ENCODE data around the gene TFR2.

TFR2 gene

GRCh38 chr7:100626530-100627237 is 14.7 kb downstream of the TFR2 start:
- no peak overlapping the region for H3K4ac ChIP-seq (ENCODE audit: low read length)
- DNase-seq (ENCODE audit: low spot score), result peak; percentile 79
- peaks cover 2 to 9% of the 10 kb centered on the region in 2 donors for H3K4me1 ChIP-seq (ENCODE audit: control insufficient read depth in 2 of 2, insufficient read depth in 1 of 2, low read depth in 1 of 2, low read length in 2 of 2)
- peak overlapping the region; percentile 39 to 64 for H3K4me3 ChIP-seq (ENCODE audit: low read length in 2 of 2)
- H3K14ac ChIP-seq (ENCODE audit: low read length), result peak overlapping the region; percentile 87
- H3K9ac ChIP-seq (ENCODE audit: low read depth, low read length, poor library complexity), result peak overlapping the region; percentile 79
- H3K23ac ChIP-seq (ENCODE audit: low read depth, low read length, poor library complexity), result peak overlapping the region; percentile 93
- no peaks in the 10 kb centered on the region for H3K79me1 ChIP-seq (ENCODE audit: low read depth, low read length)
- H4K8ac ChIP-seq (ENCODE audit: low read depth, low read length), result no peak overlapping the region
- peak overlapping the region; percentile 88 for H2AK5ac ChIP-seq (ENCODE audit: low read depth, low read length)
- H2BK5ac ChIP-seq (ENCODE audit: low read length), result peak overlapping the region; percentile 14
- peaks cover 0 to 2% (median 2%) of the 10 kb centered on the region in 3 experiments for H3K27me3 ChIP-seq (ENCODE audit: control insufficient read depth in 3 of 3, insufficient read depth in 3 of 3, low read depth in 1 of 3, low read length in 3 of 3)
- peak overlapping the region; percentile 88 for H3K18ac ChIP-seq (ENCODE audit: low read length)
- peak overlapping the region; percentile 90 for H2AFZ ChIP-seq (ENCODE audit: low read length)
- H3K4me2 ChIP-seq (ENCODE audit: insufficient read depth, low read length, poor library complexity, severe bottlenecking), result peak overlapping the region; percentile 86
- peak overlapping the region; percentile 5 for H2BK12ac ChIP-seq (ENCODE audit: low read length)
- peaks cover 0 to 2% of the 10 kb centered on the region in 2 donors for H3K9me3 ChIP-seq (replicated peaks in 1 of 2; ENCODE audit: control insufficient read depth in 2 of 2, insufficient read depth in 1 of 2, low read depth in 1 of 2, low read length in 2 of 2)
- H4K91ac ChIP-seq (ENCODE audit: low read depth, low read length, poor library complexity), result no peak overlapping the region
- H2BK15ac ChIP-seq (ENCODE audit: low read length), result peak overlapping the region; percentile 38
- WGBS, 2 donors (ENCODE audit: extremely low coverage in 2 of 2, insufficient read length in 2 of 2, insufficient replicate concordance in 1 of 2), result no CpG with 5 or more reads among the region's 37 CpGs
- no peak overlapping the region for H3K27ac ChIP-seq (replicated peaks; ENCODE audit: low read length)
- peak overlapping the region; percentile 36 for H2BK120ac ChIP-seq (ENCODE audit: low read depth, low read length)
- peaks cover 0 to under 1% of the 10 kb centered on the region in 2 donors for H3K36me3 ChIP-seq (replicated peaks in 1 of 2; ENCODE audit: control insufficient read depth in 2 of 2, insufficient read depth in 2 of 2, low read length in 2 of 2)

GRCh38 chr7:100626055-100626454 is 15.3 kb downstream of the TFR2 start:
- no peaks in the 10 kb centered on the region for H3K79me1 ChIP-seq (ENCODE audit: low read depth, low read length)
- no peak overlapping the region for H3K4ac ChIP-seq (ENCODE audit: low read length)
- H2BK120ac ChIP-seq (ENCODE audit: low read depth, low read length), result no peak overlapping the region
- DNase-seq (ENCODE audit: low spot score), result no peak
- H3K9me3 ChIP-seq (replicated peaks in 1 of 2; ENCODE audit: control insufficient read depth in 2 of 2, insufficient read depth in 1 of 2, low read depth in 1 of 2, low read length in 2 of 2), result peaks cover 0 to 2% of the 10 kb centered on the region in 2 donors
- H4K91ac ChIP-seq (ENCODE audit: low read depth, low read length, poor library complexity), result no peak overlapping the region
- no peak overlapping the region for H2AK5ac ChIP-seq (ENCODE audit: low read depth, low read length)
- H2AFZ ChIP-seq (ENCODE audit: low read length), result peak overlapping the region; percentile 90
- H3K36me3 ChIP-seq (replicated peaks in 1 of 2; ENCODE audit: control insufficient read depth in 2 of 2, insufficient read depth in 2 of 2, low read length in 2 of 2), result peaks cover 0 to 3% of the 10 kb centered on the region in 2 donors
- no peak overlapping the region for H4K8ac ChIP-seq (ENCODE audit: low read depth, low read length)
- H3K18ac ChIP-seq (ENCODE audit: low read length), result peak overlapping the region; percentile 80
- H3K27ac ChIP-seq (replicated peaks; ENCODE audit: low read length), result no peak overlapping the region
- H3K4me3 ChIP-seq (ENCODE audit: low read length in 2 of 2), result peak overlapping the region; percentile 21 to 43
- no peak overlapping the region for H2BK5ac ChIP-seq (ENCODE audit: low read length)
- peak overlapping the region; percentile 86 for H3K4me2 ChIP-seq (ENCODE audit: insufficient read depth, low read length, poor library complexity, severe bottlenecking)
- no peaks in the 10 kb centered on the region for H3K27me3 ChIP-seq (ENCODE audit: control insufficient read depth in 3 of 3, insufficient read depth in 3 of 3, low read depth in 1 of 3, low read length in 3 of 3)
- H3K4me1 ChIP-seq (ENCODE audit: control insufficient read depth in 2 of 2, insufficient read depth in 1 of 2, low read depth in 1 of 2, low read length in 2 of 2), result peaks cover 2 to 9% of the 10 kb centered on the region in 2 donors
- H3K9ac ChIP-seq (ENCODE audit: low read depth, low read length, poor library complexity), result peak overlapping the region; percentile 18
- no peak overlapping the region for H2BK15ac ChIP-seq (ENCODE audit: low read length)
- no peak overlapping the region for H3K23ac ChIP-seq (ENCODE audit: low read depth, low read length, poor library complexity)
- H3K14ac ChIP-seq (ENCODE audit: low read length), result no peak overlapping the region
- H2BK12ac ChIP-seq (ENCODE audit: low read length), result no peak overlapping the region
- WGBS, 2 donors (ENCODE audit: extremely low coverage in 2 of 2, insufficient read length in 2 of 2, insufficient replicate concordance in 1 of 2), result no CpG with 5 or more reads among the region's 3 CpGs

DNA sequence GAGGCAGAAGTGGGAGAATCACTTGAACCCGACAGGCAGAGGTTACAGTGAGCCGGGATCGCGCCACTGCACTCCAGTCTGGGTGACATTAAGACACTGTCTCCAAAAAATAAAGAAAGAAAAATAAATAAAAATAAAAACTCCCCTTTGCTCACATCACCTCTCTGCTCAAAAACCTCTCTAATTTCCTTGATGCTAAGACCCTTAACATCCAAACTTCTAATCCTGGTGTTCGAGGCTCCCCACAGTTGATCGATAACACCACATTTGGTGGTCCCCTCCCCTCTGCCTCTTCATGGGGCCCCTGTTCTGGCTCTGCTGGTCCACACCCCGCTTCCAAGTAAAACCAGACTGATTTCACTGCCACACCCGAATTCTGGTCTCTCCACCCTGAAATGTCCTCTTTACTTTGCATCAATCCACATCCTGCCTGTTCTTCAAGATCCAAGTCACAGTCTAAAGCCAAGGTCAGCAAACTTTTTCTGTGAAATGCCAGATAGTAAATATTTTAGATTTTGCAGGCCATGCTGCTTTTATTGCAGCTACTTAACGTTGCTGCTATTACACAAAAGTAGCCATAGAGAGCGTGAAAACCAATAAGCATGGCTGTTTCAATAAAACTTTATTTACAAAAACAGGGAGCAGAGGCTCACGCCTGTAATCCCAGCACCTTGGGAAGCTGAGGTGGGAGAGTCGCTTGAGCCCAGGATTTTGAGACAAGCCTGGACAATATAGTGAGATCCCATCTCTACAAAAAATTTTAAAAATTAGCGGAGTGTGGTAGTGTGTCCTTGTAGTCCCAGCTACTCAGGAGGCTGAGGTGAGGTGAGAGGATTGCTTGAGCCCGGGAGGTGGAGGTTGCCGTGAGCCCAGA is 17.2 kb downstream of the TFR2 start:
- H2BK15ac ChIP-seq (ENCODE audit: low read length), result no peak overlapping the region
- WGBS, 2 donors (ENCODE audit: extremely low coverage in 2 of 2, insufficient read length in 2 of 2, insufficient replicate concordance in 1 of 2), result no CpG with 5 or more reads among the region's 15 CpGs

GRCh38 chr7:100621554-100621953 is 19.8 kb downstream of the TFR2 start:
- no peak overlapping the region for H3K4me2 ChIP-seq (ENCODE audit: insufficient read depth, low read length, poor library complexity, severe bottlenecking)
- no peak overlapping the region for H2BK5ac ChIP-seq (ENCODE audit: low read length)
- no peak overlapping the region for H4K8ac ChIP-seq (ENCODE audit: low read depth, low read length)
- H3K36me3 ChIP-seq (replicated peaks in 1 of 2; ENCODE audit: control insufficient read depth in 2 of 2, insufficient read depth in 2 of 2, low read length in 2 of 2), result peaks cover 0 to 3% of the 10 kb centered on the region in 2 donors
- H2BK12ac ChIP-seq (ENCODE audit: low read length), result no peak overlapping the region
- H3K79me1 ChIP-seq (ENCODE audit: low read depth, low read length), result no peaks in the 10 kb centered on the region
- no peak overlapping the region for H3K4me3 ChIP-seq (ENCODE audit: low read length in 2 of 2)
- H3K14ac ChIP-seq (ENCODE audit: low read length), result no peak overlapping the region
- peaks cover 0 to 3% of the 10 kb centered on the region in 2 donors for H3K4me1 ChIP-seq (ENCODE audit: control insufficient read depth in 2 of 2, insufficient read depth in 1 of 2, low read depth in 1 of 2, low read length in 2 of 2)
- no peak overlapping the region for H3K9ac ChIP-seq (ENCODE audit: low read depth, low read length, poor library complexity)
- H3K27ac ChIP-seq (replicated peaks; ENCODE audit: low read length), result no peak overlapping the region
- no peak overlapping the region for H4K91ac ChIP-seq (ENCODE audit: low read depth, low read length, poor library complexity)
- no peak for DNase-seq (ENCODE audit: low spot score)
- no peaks in the 10 kb centered on the region for H3K9me3 ChIP-seq (replicated peaks in 1 of 2; ENCODE audit: control insufficient read depth in 2 of 2, insufficient read depth in 1 of 2, low read depth in 1 of 2, low read length in 2 of 2)
- no CpG with 5 or more reads among the region's 8 CpGs for WGBS, 2 donors (ENCODE audit: extremely low coverage in 2 of 2, insufficient read length in 2 of 2, insufficient replicate concordance in 1 of 2)
- H3K23ac ChIP-seq (ENCODE audit: low read depth, low read length, poor library complexity), result no peak overlapping the region
- H2AFZ ChIP-seq (ENCODE audit: low read length), result no peak overlapping the region
- no peak overlapping the region for H3K18ac ChIP-seq (ENCODE audit: low read length)
- H3K4ac ChIP-seq (ENCODE audit: low read length), result no peak overlapping the region
- H2BK120ac ChIP-seq (ENCODE audit: low read depth, low read length), result no peak overlapping the region
- no peak overlapping the region for H2BK15ac ChIP-seq (ENCODE audit: low read length)
- H2AK5ac ChIP-seq (ENCODE audit: low read depth, low read length), result no peak overlapping the region
- no peaks in the 10 kb centered on the region for H3K27me3 ChIP-seq (ENCODE audit: control insufficient read depth in 3 of 3, insufficient read depth in 3 of 3, low read depth in 1 of 3, low read length in 3 of 3)

More for the DNA sequence above, 17.2 kb downstream of the TFR2 start:
- DNase-seq (ENCODE audit: low spot score), result no peak
- Histone ChIP-seq H2BK5ac (ENCODE audit: low read length) (no peak overlapping the region), H3K4me1 (ENCODE audit: control insufficient read depth in 2 of 2, insufficient read depth in 1 of 2, low read depth in 1 of 2, low read length in 2 of 2) (peaks cover 2 to 9% of the 10 kb centered on the region in 2 donors), H3K9me3 (replicated peaks in 1 of 2; ENCODE audit: control insufficient read depth in 2 of 2, insufficient read depth in 1 of 2, low read depth in 1 of 2, low read length in 2 of 2) (no peaks in the 10 kb centered on the region), H2AK5ac (ENCODE audit: low read depth, low read length) (no peak overlapping the region), H2AFZ (ENCODE audit: low read length) (no peak overlapping the region), H3K36me3 (replicated peaks in 1 of 2; ENCODE audit: control insufficient read depth in 2 of 2, insufficient read depth in 2 of 2, low read length in 2 of 2) (peaks cover 0 to 3% of the 10 kb centered on the region in 2 donors), H3K27me3 (ENCODE audit: control insufficient read depth in 3 of 3, insufficient read depth in 3 of 3, low read depth in 1 of 3, low read length in 3 of 3) (no peaks in the 10 kb centered on the region), H3K79me1 (ENCODE audit: low read depth, low read length) (no peaks in the 10 kb centered on the region), H3K4ac (ENCODE audit: low read length) (no peak overlapping the region), H4K91ac (ENCODE audit: low read depth, low read length, poor library complexity) (no peak overlapping the region), H2BK12ac (ENCODE audit: low read length) (no peak overlapping the region), H4K8ac (ENCODE audit: low read depth, low read length) (no peak overlapping the region), H3K27ac (replicated peaks; ENCODE audit: low read length) (no peak overlapping the region), H3K18ac (ENCODE audit: low read length) (no peak overlapping the region), H3K4me2 (ENCODE audit: insufficient read depth, low read length, poor library complexity, severe bottlenecking) (no peak overlapping the region), H3K23ac (ENCODE audit: low read depth, low read length, poor library complexity) (no peak overlapping the region), H3K14ac (ENCODE audit: low read length) (no peak overlapping the region), H3K4me3 (ENCODE audit: low read length in 2 of 2) (no peak overlapping the region), H2BK120ac (ENCODE audit: low read depth, low read length) (no peak overlapping the region), H3K9ac (ENCODE audit: low read depth, low read length, poor library complexity) (no peak overlapping the region)

Measured in neuronal stem cell (in vitro differentiated cells).